Lung microvascular endothelial cell (primary cell): ENCODE data around the gene PLA2G4D. TPM values are rescaled to one million over a fixed set of nuclear protein-coding genes. Genes with fewer than 3 reads are reported as not detected.
"Not testable (repeated sequence)": the region's sequence is repeated elsewhere in the genome, so short reads cannot be mapped to it uniquely, and the experiment has no call there.

Experiments
- DNase-seq, 2 donors: peaks; one replicate each; pipeline versions ENCODE4 v3.0.0 to v3.0.0-alpha.2; 2010; ENCODE audit warnings: low read depth in 2 of 2
- total RNA-seq: library from RNA; depleted of rRNA; stranded (reverse); fragments of >200 nt; gene quantifications from 2 replicates; pipeline ENCODE4 v1.2.1, GENCODE V29; 2014

PLA2G4D gene
- total RNA-seq, 1 donor from 2014 or later = not detected

DNA sequence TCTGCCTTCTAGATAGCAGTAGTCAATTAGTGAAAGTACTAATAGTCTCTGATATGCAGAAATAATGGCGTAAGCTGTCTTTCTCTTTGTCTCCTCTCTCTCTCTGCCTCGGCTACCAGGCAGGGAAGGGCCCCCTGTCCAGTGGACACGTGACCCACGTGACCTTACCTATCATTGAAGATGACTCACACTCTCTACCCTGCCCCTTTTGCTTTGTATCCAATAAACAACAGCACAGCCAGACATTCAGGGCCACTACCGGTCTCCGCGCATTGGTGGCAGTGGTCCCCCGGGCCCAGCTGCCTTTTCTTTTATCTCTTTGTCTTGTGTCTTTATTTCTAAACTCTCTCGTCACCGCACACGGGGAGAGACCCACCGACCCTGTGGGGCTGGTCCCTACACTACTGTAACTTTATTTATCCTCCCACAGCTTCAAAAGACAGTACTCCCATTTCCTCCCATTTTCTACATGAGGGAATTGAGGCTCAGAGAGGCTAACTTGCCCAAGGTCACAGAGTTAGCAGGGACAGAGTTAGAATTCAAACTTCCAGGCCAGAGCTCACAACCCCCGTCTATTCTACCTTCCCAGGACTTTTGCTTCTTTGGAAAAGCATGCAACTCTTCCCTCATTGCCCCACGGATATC, 2.5 kb downstream of the PLA2G4D start:
- not testable (repeated sequence) for DNase-seq

GRCh38 chr15:42090781-42091180, 3.6 kb downstream of the PLA2G4D start:
- DNase-seq = peak in 1 of 2 donors; percentile 88

GRCh38 chr15:42090370-42090769, 4.0 kb downstream of the PLA2G4D start:
- DNase-seq = no peak

DNA sequence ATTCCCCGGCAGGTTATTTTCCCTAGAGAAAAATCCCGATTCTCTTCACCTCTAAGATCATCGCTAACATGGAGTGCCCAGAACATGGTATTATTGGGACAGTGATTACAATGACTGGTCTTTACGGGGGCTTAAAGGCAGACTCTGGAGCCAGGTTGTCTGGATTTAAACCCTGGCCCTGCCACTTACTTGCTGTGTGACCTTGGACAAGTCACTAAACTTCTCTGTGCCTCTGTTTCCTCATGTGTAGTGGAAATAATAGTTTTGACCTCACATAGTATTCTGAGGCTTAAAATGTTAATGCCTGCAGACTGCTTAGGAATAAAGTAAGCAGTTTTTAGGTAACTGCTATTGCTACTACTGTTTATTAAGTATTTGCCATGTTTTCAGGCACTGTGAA, 4.4 kb downstream of the PLA2G4D start:
- DNase-seq = no peak

- peak in 1 of 2 donors; percentile 31 for DNase-seq
Observed at GRCh38 chr15:42088801-42089640, 5.3 kb downstream of the PLA2G4D start.

DNA sequence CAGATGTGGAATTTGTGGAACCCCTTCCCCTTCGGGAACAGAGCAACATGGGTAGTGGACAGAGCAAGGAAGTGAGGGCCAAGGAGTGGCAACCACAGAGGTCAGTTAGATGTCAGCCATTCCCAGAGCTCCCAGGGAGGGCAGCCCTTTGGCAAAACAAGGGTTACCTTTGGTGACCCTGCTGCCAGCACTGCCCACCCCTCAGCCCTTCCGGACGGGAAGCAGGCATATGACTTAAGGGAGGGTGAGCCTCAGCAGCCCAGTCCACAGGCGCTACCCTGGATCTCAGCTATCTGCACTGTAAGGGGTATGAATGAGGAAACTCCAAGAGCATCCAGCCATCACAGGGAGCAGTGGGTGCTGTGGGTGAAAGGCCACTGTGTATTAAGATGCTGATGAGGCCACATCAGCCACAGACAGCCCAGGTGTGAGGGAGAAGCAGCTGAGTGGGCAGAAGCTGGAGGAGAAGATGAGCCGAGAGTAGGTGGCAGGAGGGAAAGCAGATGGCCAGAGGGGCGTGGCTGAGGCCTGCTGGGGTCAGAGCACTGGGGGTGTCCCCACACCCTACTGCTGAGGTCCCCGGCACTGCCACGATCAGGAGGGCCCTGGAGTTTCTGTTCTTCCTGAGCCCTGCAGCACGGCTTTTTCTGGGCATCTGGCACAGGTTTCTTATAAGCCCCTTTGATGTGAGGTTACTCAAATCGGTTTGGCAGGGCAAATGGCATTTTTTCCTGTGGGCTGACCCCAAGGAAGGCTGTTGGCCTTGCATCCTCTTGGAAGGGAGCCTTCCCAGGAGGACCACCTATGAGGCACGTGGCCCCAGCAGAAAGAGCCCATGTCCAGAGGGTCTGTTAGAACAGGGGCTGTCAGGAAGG, 6.2 kb downstream of the PLA2G4D start:
- no peak for DNase-seq

GRCh38 chr15:42087460-42087859, 6.9 kb downstream of the PLA2G4D start:
- no peak for DNase-seq

GRCh38 chr15:42085721-42086120, 8.6 kb downstream of the PLA2G4D start:
- no peak for DNase-seq

DNA sequence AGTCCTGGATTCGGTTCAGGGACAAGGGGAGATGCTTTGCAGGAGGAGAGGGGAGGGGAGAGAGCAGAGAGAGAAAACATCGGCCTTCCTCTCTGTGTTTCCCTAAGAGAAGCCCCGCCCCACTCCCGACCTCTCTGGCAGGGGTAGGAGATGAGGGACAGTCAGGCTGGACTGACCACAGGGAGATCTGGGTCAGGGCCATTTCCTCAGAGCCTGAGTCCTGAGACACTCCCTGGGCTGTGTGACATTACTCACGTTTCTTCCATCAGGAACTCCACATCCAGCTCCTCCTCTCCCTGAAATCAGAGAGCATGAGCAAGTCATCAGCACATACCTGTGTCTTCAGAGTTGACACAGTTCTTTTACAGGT, 9.1 kb downstream of the PLA2G4D start:
- no peak for DNase-seq

GRCh38 chr15:42084465-42085235, 9.7 kb downstream of the PLA2G4D start:
- DNase-seq = peak; percentile 59 to 67

GRCh38 chr15:42083916-42084315, 10.4 kb downstream of the PLA2G4D start:
- no peak for DNase-seq

GRCh38 chr15:42083605-42083908, 10.8 kb downstream of the PLA2G4D start:
- no peak for DNase-seq

GRCh38 chr15:42082823-42083604, 11.3 kb downstream of the PLA2G4D start:
- DNase-seq = no peak

GRCh38 chr15:42082141-42082540, 12.2 kb downstream of the PLA2G4D start:
- DNase-seq = no peak

DNA sequence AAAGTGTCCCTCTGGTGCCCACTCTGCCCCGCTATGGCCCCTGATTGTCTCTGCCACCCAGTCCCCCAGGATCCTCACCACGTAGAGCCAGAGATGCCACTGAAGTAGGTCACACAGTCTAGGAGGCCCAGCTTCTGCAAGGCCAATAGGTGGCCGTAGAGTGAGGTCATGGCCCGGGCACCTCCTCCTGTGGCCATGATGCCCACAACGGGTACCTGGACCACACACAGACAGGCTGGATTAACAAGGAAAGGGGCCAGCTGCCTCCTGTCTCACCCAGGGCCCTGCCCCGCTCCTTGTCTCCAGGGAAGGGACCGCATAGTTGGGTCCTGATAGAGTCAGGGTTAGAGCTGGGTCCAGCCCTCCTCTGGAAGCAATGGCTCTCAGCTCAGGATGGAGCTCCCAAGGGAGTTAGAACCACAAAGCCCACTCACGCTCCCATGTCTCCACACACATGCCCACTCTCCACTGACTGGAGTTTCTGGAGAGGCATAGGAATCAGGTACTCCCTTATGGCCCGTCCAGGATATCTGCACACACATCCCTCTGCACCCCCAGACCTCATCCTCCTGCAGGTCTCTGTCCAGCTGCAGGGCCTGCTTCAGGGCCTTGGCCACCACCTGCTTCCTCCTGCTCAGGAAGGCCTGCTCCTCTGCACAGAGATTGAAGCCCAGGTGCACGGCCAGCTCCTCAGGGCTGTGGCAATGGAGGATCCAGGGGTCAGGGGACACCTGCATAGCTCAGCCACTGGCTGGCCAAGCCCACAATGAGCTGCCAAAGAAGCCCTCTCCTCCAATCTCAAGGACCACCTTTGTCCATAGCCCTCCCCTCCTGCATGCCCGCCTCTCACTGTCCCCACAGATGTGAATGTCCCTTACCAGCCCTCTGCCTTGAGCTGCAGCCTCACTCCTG, 13.2 kb downstream of the PLA2G4D start:
- no peak for DNase-seq

GRCh38 chr15:42080186-42080918, 14.0 kb downstream of the PLA2G4D start:
- no peak for DNase-seq

DNA sequence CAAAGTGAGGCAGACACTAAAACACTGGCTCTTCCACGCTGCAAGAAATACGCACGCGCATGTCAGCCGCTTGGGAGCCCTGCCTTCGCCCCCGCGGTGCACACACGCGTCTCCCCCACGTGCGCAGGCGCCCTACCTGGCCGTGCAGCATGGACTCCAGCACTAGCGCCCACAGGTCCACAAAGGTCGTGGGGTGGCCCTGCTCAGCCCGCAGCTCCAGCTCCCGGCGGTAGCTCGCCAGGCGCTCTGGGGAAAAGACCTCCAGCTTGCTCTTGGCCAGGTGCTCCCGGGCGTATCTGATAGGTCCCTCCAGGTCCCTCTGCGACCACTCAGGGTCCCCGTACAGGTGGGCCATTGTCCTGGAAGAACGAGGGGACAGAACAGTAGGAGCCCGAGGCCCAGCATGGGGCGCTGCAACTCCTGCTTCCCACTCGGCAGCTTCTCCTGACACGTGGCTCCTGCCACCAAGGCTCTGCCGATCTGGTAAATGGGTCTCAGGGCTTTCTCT, 14.9 kb downstream of the PLA2G4D start:
- no peak for DNase-seq

GRCh38 chr15:42078903-42079302, 15.5 kb downstream of the PLA2G4D start:
- DNase-seq = no peak

DNA sequence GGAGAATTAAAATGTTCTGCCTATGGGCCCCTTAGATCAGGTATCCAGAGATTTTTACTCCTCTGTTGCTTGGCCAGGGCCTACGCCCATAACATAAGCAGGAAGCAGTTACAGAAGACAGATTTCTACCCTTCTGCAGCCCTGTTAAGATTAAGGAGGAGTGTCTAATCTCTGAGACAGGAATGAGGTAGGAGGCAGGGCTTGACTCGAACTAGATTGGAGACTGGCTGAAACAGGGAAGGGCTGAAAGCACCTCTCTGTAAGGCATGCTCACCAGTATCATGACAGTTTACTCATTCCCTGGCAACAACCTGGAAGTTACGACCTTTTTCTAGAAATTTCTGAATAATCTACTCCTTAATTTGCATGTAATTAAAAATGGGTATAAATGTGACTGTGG, 16.7 kb downstream of the PLA2G4D start:
- DNase-seq = no peak
